ENCODE measurements around the gene AUTS2. TPM values are rescaled to one million over a fixed set of nuclear protein-coding genes. Genes with fewer than 3 reads are reported as not detected.

Gene AUTS2
- polyA plus RNA-seq, 1 donor from 2014 or later: 97.3 TPM

DNA sequence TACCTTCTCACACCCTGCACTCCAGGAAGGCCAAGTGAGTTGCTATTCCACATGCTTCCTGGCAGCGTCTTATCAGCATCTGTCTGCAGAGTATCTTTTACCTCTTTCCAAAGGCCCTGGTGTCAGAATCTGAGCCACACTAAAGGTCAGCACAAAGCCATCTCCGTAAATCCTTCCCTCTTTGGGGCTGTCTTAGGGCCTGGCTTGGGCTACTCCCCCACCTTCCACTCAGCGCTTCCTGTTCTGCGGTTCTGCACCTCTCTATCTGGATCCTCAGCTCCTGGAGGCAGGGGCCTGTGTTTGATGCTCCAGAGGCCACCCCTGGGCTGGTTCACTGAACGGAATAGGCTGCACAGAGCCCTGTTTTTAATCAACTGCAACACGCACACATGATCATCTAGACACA is 1198.8 kb downstream of the AUTS2 start:
- H3K9me2 ChIP-seq (ENCODE audit: insufficient read depth, low read length): no peaks in the 10 kb centered on the region
- no peak overlapping the region for H3K9ac ChIP-seq (ENCODE audit: low read length)
- TF ChIP-seq MXI1 (conservative IDR thresholded peaks at IDR 0.05; ENCODE audit: poor library complexity, severe bottlenecking) (no peak), TAF1 (IDR thresholded peaks at IDR 0.05; ENCODE audit: low read depth) (no peak), SMC3 (conservative IDR thresholded peaks at IDR 0.05; ENCODE audit: poor library complexity) (no peak)
- TF ChIP-seq, protein P1, sequence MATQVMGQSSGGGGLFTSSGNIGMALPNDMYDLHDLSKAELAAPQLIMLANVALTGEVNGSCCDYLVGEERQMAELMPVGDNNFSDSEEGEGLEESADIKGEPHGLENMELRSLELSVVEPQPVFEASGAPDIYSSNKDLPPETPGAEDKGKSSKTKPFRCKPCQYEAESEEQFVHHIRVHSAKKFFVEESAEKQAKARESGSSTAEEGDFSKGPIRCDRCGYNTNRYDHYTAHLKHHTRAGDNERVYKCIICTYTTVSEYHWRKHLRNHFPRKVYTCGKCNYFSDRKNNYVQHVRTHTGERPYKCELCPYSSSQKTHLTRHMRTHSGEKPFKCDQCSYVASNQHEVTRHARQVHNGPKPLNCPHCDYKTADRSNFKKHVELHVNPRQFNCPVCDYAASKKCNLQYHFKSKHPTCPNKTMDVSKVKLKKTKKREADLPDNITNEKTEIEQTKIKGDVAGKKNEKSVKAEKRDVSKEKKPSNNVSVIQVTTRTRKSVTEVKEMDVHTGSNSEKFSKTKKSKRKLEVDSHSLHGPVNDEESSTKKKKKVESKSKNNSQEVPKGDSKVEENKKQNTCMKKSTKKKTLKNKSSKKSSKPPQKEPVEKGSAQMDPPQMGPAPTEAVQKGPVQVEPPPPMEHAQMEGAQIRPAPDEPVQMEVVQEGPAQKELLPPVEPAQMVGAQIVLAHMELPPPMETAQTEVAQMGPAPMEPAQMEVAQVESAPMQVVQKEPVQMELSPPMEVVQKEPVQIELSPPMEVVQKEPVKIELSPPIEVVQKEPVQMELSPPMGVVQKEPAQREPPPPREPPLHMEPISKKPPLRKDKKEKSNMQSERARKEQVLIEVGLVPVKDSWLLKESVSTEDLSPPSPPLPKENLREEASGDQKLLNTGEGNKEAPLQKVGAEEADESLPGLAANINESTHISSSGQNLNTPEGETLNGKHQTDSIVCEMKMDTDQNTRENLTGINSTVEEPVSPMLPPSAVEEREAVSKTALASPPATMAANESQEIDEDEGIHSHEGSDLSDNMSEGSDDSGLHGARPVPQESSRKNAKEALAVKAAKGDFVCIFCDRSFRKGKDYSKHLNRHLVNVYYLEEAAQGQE (IDR thresholded peaks at IDR 0.05; ENCODE audit: borderline replicate concordance): no peak
- TF ChIP-seq, protein P2, sequence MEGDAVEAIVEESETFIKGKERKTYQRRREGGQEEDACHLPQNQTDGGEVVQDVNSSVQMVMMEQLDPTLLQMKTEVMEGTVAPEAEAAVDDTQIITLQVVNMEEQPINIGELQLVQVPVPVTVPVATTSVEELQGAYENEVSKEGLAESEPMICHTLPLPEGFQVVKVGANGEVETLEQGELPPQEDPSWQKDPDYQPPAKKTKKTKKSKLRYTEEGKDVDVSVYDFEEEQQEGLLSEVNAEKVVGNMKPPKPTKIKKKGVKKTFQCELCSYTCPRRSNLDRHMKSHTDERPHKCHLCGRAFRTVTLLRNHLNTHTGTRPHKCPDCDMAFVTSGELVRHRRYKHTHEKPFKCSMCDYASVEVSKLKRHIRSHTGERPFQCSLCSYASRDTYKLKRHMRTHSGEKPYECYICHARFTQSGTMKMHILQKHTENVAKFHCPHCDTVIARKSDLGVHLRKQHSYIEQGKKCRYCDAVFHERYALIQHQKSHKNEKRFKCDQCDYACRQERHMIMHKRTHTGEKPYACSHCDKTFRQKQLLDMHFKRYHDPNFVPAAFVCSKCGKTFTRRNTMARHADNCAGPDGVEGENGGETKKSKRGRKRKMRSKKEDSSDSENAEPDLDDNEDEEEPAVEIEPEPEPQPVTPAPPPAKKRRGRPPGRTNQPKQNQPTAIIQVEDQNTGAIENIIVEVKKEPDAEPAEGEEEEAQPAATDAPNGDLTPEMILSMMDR (IDR thresholded peaks at IDR 0.05; ENCODE audit: poor library complexity, severe bottlenecking): no peak
- H3K27me3 ChIP-seq (ENCODE audit: insufficient read depth, low read depth, low read length): no peaks in the 10 kb centered on the region
- H3K27ac ChIP-seq (ENCODE audit: low read length): no peak overlapping the region
- peaks cover under 1% of the 10 kb centered on the region for H3K36me3 ChIP-seq (ENCODE audit: insufficient read depth, low read length)
- H2AFZ ChIP-seq (ENCODE audit: low read depth, low read length): no peak overlapping the region
- H3K4me3 ChIP-seq (ENCODE audit: low read length): no peak overlapping the region
- H3K79me2 ChIP-seq (replicated peaks; ENCODE audit: insufficient read depth, low read length): peaks cover 7% of the 10 kb centered on the region
- H3K9me3 ChIP-seq (ENCODE audit: low read length): no peaks in the 10 kb centered on the region
- H3K4me2 ChIP-seq (ENCODE audit: low read length): no peak overlapping the region
- peaks cover 21% of the 10 kb centered on the region for H4K20me1 ChIP-seq (ENCODE audit: insufficient read depth)
- H3F3A ChIP-seq (ENCODE audit: insufficient read depth, low read length, poor library complexity, severe bottlenecking): peaks cover 6% of the 10 kb centered on the region

DNA sequence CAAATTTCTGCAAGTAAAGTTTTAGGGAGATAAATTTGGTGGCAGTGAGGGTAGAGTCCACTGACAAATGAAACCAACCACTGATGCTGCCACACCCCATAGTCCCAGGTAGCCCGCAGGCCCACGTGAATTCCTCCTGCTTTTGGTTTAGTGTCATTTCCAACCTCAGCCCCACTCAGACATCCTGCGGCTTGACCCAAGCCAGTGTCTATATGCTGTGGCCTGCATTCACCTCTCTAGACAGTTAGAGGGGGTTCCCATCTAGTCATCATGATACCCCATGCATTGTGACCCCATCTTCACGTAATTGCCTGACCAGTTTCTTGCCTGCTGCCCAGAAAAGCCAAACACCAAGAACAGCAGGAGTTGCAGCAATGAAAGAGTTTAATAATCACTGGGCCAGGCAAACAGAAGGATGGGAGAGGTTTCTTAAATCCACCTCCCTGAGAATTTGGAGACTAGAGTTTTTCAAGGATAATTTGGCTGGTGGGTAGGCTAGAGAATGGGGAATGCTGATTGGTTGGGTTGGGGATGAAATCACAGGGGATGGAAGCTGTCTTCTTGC is 1201.6 kb downstream of the AUTS2 start:
- H3K9me3 ChIP-seq (ENCODE audit: low read length): no peaks in the 10 kb centered on the region
- no peaks in the 10 kb centered on the region for H3K36me3 ChIP-seq (ENCODE audit: insufficient read depth, low read length)
- H2AFZ ChIP-seq (ENCODE audit: low read depth, low read length): no peak overlapping the region
- no peaks in the 10 kb centered on the region for H3K79me2 ChIP-seq (replicated peaks; ENCODE audit: insufficient read depth, low read length)
- peaks cover 12% of the 10 kb centered on the region for H4K20me1 ChIP-seq (ENCODE audit: insufficient read depth)
- no peaks in the 10 kb centered on the region for H3F3A ChIP-seq (ENCODE audit: insufficient read depth, low read length, poor library complexity, severe bottlenecking)
- no peak overlapping the region for H3K27ac ChIP-seq (ENCODE audit: low read length)
- no peak overlapping the region for H3K4me2 ChIP-seq (ENCODE audit: low read length)
- TF ChIP-seq POLR2AphosphoS5 (IDR thresholded peaks at IDR 0.05): no peak
- no peak for TF ChIP-seq TAF1 (IDR thresholded peaks at IDR 0.05; ENCODE audit: low read depth)
- TF ChIP-seq, protein P2 (IDR thresholded peaks at IDR 0.05; ENCODE audit: poor library complexity, severe bottlenecking): no peak
- TF ChIP-seq SMC3 (conservative IDR thresholded peaks at IDR 0.05; ENCODE audit: poor library complexity): no peak
- no peak for TF ChIP-seq RAD21 (conservative IDR thresholded peaks at IDR 0.05)
- TF ChIP-seq EZH2 (IDR thresholded peaks at IDR 0.05; ENCODE audit: borderline replicate concordance, insufficient read depth, low read length, poor library complexity, severe bottlenecking): no peak
- TF ChIP-seq, protein P1 (IDR thresholded peaks at IDR 0.05; ENCODE audit: borderline replicate concordance): no peak
- TF ChIP-seq MXI1 (conservative IDR thresholded peaks at IDR 0.05; ENCODE audit: poor library complexity, severe bottlenecking): no peak
- TF ChIP-seq EP300 (conservative IDR thresholded peaks at IDR 0.05; ENCODE audit: poor library complexity, severe bottlenecking): no peak
- H3K9ac ChIP-seq (ENCODE audit: low read length): no peak overlapping the region
- H3K9me2 ChIP-seq (ENCODE audit: insufficient read depth, low read length): no peaks in the 10 kb centered on the region
- H3K4me3 ChIP-seq (ENCODE audit: low read length): no peak overlapping the region
- no peaks in the 10 kb centered on the region for H3K27me3 ChIP-seq (ENCODE audit: insufficient read depth, low read depth, low read length)
